ENCODE measurements around the gene ZNF358. TPM values are rescaled to one million over a fixed set of nuclear protein-coding genes. Genes with fewer than 3 reads are reported as not detected.
A peak's percentile ranks its signal among the peaks of the same experiment; 100 is the strongest.

The ZNF358 gene
- total RNA-seq, 1 donor from 2014 or later: 41.1 TPM

DNA sequence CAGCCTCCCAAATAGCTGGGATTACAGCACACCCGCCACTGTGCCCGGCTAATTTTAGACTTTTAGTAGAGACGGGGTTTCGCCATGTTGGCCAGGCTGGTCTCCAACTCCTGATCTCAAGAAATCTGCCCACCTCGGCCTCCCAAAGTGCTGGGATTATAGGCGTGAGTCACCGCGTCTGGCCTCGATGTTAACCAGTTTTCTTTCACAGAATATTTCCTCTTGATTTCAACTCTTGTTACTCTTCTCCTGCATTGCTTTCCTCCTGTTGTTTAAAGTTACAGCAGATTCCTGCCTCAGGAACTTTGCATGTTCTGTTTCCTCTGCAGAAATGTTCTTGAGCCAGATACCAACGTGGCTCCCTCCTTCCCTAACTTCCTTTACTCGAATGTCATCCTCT is 23.3 kb upstream of the ZNF358 start:
- H3K4me2 ChIP-seq (ENCODE audit: low read length): no peak overlapping the region
- Mint-ChIP-seq H3K9me3 (ENCODE audit: unreplicated experiment) (no peaks in the 10 kb centered on the region), H3K36me3 (ENCODE audit: low read depth, unreplicated experiment) (no peaks in the 10 kb centered on the region), H3K4me1 (ENCODE audit: low read depth, unreplicated experiment) (peaks cover 1% of the 10 kb centered on the region), H3K27me3 (ENCODE audit: low read depth, unreplicated experiment) (peaks cover 17% of the 10 kb centered on the region), H3K4me3 (ENCODE audit: unreplicated experiment) (no peak overlapping the region), H3K27ac (ENCODE audit: unreplicated experiment) (no peak overlapping the region)
- no peaks in the 10 kb centered on the region for H3K9me3 ChIP-seq (ENCODE audit: insufficient read depth, low read depth, low read length)
- FAIRE-seq (no peak), DNase-seq (ENCODE audit: low read depth) (no peak)
- no peak overlapping the region for H3K9ac ChIP-seq (ENCODE audit: low read length)
- no peaks in the 10 kb centered on the region for H3K79me2 ChIP-seq (ENCODE audit: insufficient read depth, low read length)
- no peaks in the 10 kb centered on the region for H3K27me3 ChIP-seq (ENCODE audit: insufficient read depth, low read length)
- no peak overlapping the region for H3K4me3 ChIP-seq (ENCODE audit: insufficient read depth, low read depth, low read length)
- no peak overlapping the region for H3K27ac ChIP-seq (ENCODE audit: low read depth, low read length)
- peaks cover 7% of the 10 kb centered on the region for H3K4me1 ChIP-seq (ENCODE audit: insufficient read depth, low read length)
- no peaks in the 10 kb centered on the region for H4K20me1 ChIP-seq (ENCODE audit: insufficient read depth, low read length)
- TF ChIP-seq, protein P1, sequence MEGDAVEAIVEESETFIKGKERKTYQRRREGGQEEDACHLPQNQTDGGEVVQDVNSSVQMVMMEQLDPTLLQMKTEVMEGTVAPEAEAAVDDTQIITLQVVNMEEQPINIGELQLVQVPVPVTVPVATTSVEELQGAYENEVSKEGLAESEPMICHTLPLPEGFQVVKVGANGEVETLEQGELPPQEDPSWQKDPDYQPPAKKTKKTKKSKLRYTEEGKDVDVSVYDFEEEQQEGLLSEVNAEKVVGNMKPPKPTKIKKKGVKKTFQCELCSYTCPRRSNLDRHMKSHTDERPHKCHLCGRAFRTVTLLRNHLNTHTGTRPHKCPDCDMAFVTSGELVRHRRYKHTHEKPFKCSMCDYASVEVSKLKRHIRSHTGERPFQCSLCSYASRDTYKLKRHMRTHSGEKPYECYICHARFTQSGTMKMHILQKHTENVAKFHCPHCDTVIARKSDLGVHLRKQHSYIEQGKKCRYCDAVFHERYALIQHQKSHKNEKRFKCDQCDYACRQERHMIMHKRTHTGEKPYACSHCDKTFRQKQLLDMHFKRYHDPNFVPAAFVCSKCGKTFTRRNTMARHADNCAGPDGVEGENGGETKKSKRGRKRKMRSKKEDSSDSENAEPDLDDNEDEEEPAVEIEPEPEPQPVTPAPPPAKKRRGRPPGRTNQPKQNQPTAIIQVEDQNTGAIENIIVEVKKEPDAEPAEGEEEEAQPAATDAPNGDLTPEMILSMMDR (IDR thresholded peaks at IDR 0.05; ENCODE audit: insufficient read depth, low read depth, low read length): no peak
- no peak for TF ChIP-seq EZH2 (IDR thresholded peaks at IDR 0.05; ENCODE audit: insufficient read depth, low read length)
- H3K36me3 ChIP-seq (ENCODE audit: insufficient read depth, low read length): no peaks in the 10 kb centered on the region
- no peak overlapping the region for H2AFZ ChIP-seq (ENCODE audit: low read depth, low read length)

DNA sequence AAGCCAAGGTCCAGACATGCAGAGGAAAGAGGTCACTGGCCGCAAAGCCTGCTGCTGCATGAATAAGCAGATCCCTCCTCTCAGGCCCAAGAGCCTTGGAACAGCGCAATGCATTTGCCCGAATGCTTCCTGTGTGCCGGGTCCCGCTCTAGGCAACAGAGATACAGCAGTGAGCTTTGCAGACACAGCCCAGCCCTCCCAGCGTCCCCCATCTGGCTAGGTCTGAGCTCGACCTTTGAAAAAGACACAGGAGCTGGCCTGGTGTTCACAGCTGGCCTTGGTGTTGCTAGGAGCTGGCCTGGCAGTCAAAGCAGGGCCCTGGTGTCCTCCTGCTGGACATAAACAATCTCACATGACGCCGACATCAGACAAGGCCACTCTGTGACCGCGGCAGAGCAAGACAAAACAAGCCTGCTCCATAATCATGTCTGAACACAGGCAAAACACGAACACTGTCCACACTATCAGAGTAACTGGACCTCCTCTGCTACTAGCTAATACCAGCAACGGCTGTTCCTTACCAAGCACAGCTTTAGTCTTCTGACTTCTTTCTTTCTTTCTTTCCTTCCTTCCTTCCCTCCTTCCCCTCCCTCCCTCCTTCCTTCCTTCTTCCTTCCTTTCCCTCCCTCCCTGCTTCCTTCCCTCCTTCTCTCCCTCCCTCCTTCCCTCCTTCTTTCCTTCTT is 21.3 kb upstream of the ZNF358 start:
- Histone ChIP-seq H3K9me3 (ENCODE audit: insufficient read depth, low read depth, low read length) (no peaks in the 10 kb centered on the region), H3K4me2 (ENCODE audit: low read length) (peak overlapping the region; percentile 0), H3K27ac (ENCODE audit: low read depth, low read length) (no peak overlapping the region), H3K27me3 (ENCODE audit: insufficient read depth, low read length) (no peaks in the 10 kb centered on the region), H3K9ac (ENCODE audit: low read length) (no peak overlapping the region), H3K4me1 (ENCODE audit: insufficient read depth, low read length) (no peaks in the 10 kb centered on the region), H3K36me3 (ENCODE audit: insufficient read depth, low read length) (no peaks in the 10 kb centered on the region), H3K79me2 (ENCODE audit: insufficient read depth, low read length) (no peaks in the 10 kb centered on the region), H3K4me3 (ENCODE audit: insufficient read depth, low read depth, low read length) (no peak overlapping the region), H2AFZ (ENCODE audit: low read depth, low read length) (peak overlapping the region; percentile 27), H4K20me1 (ENCODE audit: insufficient read depth, low read length) (no peaks in the 10 kb centered on the region)
- no peaks in the 10 kb centered on the region for H3K36me3 Mint-ChIP-seq (ENCODE audit: low read depth, unreplicated experiment)
- H3K27ac Mint-ChIP-seq (ENCODE audit: unreplicated experiment): no peak overlapping the region
- no peak overlapping the region for H3K4me3 Mint-ChIP-seq (ENCODE audit: unreplicated experiment)
- H3K4me1 Mint-ChIP-seq (ENCODE audit: low read depth, unreplicated experiment): peaks cover 1% of the 10 kb centered on the region
- H3K9me3 Mint-ChIP-seq (ENCODE audit: unreplicated experiment): no peaks in the 10 kb centered on the region
- DNase-seq (ENCODE audit: low read depth): no peak
- H3K27me3 Mint-ChIP-seq (ENCODE audit: low read depth, unreplicated experiment): peaks cover 31% of the 10 kb centered on the region
- no peak for FAIRE-seq
- TF ChIP-seq, protein P1 (IDR thresholded peaks at IDR 0.05; ENCODE audit: insufficient read depth, low read depth, low read length): no peak
- no peak for TF ChIP-seq EZH2 (IDR thresholded peaks at IDR 0.05; ENCODE audit: insufficient read depth, low read length)

- Histone ChIP-seq H3K4me3 (ENCODE audit: insufficient read depth, low read depth, low read length) (no peak overlapping the region), H3K27me3 (ENCODE audit: insufficient read depth, low read length) (no peaks in the 10 kb centered on the region), H3K79me2 (ENCODE audit: insufficient read depth, low read length) (no peaks in the 10 kb centered on the region), H3K4me1 (ENCODE audit: insufficient read depth, low read length) (no peaks in the 10 kb centered on the region), H3K4me2 (ENCODE audit: low read length) (no peak overlapping the region), H3K9ac (ENCODE audit: low read length) (no peak overlapping the region), H3K27ac (ENCODE audit: low read depth, low read length) (no peak overlapping the region), H2AFZ (ENCODE audit: low read depth, low read length) (no peak overlapping the region), H4K20me1 (ENCODE audit: insufficient read depth, low read length) (no peaks in the 10 kb centered on the region), H3K36me3 (ENCODE audit: insufficient read depth, low read length) (no peaks in the 10 kb centered on the region), H3K9me3 (ENCODE audit: insufficient read depth, low read depth, low read length) (no peaks in the 10 kb centered on the region)
- no peak for FAIRE-seq
- H3K36me3 Mint-ChIP-seq (ENCODE audit: low read depth, unreplicated experiment): no peaks in the 10 kb centered on the region
- no peaks in the 10 kb centered on the region for H3K9me3 Mint-ChIP-seq (ENCODE audit: unreplicated experiment)
- no peak overlapping the region for H3K4me3 Mint-ChIP-seq (ENCODE audit: unreplicated experiment)
- no peak overlapping the region for H3K27ac Mint-ChIP-seq (ENCODE audit: unreplicated experiment)
- TF ChIP-seq, protein P1 (IDR thresholded peaks at IDR 0.05; ENCODE audit: insufficient read depth, low read depth, low read length): peak; percentile 40
- no peak for TF ChIP-seq EZH2 (IDR thresholded peaks at IDR 0.05; ENCODE audit: insufficient read depth, low read length)
- DNase-seq (ENCODE audit: low read depth): no peak
- H3K27me3 Mint-ChIP-seq (ENCODE audit: low read depth, unreplicated experiment): peaks cover 46% of the 10 kb centered on the region
- H3K4me1 Mint-ChIP-seq (ENCODE audit: low read depth, unreplicated experiment): peaks cover 1% of the 10 kb centered on the region
Measured at GRCh38 chr19:7497292-7497691, 18.6 kb upstream of the ZNF358 start.
